GM18517 (cell line): ENCODE results near the gene ABCD4.

ENCODE experiments used
- ATAC-seq: cut with Tn5 transposase; IDR thresholded peaks from one replicate; pipeline ENCODE4 v1.9.1; 2021; ENCODE audit warnings: mild to moderate bottlenecking, moderate library complexity; ENCODE audit not compliant: unreplicated experiment

ABCD4 gene

DNA sequence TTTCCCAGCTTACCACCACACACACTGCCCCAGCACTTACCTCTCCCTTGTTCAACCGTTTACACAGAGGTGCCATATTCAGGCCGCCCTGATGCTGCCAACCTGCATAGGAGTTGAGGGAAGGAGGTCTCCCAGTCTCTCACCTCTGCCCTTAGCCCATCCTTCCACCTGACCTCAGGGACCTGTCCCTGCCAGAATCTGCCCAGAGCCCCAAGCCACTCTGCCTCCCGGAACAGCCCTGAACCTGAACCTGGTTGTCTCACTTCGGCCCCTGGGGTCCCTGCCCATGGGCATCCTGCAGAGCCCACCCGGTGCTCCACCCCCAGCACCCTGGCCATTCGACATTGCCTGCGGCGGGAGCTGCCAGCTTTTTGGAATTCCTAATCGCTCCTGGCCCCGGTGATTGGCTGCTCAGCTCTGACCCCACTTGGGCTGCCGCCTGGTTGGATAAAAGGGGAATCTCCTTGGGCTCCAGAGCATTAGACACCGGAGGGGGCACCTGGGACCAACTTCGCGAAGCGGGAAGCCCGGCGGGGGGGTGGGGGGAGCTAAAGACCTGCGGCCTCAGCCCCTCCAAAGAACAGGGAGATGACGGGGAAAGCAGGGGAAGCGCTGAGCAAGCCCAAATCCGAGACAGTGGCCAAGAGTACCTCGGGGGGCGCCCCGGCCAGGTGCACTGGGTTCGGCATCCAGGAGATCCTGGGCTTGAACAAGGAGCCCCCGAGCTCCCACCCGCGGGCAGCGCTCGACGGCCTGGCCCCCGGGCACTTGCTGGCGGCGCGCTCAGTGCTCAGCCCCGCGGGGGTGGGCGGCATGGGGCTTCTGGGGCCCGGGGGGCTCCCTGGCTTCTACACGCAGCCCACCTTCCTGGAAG, 63.5 kb downstream of the ABCD4 start, which contains the start of gene VSX2:
Gene VSX2, plus strand, starts transcription at position 476 of the 874 bp plus-strand sequence. Its CDS starts 113 bp downstream, at position 589.
- no peak for ATAC-seq

DNA sequence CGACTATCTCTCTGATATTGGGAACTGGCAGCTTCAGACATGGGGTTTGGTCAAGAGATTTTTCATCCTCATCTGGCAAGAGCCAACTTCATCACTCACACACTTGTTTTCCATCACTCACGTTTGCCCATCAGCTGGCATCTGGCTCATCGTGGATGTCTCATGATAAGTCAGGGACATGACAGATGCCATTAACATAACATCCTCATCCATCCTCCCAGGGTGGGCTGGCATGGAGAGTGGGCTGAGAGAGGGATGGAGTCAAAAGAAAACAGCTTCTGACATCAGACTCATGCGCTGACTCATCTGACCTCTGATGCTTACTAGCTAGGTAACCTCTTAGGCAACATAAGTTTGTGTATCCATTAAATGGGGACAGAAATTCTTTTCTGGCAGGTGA, 65.3 kb downstream of the ABCD4 start:
- ATAC-seq: no peak
